Measurements from ENCODE around the gene MEG3.

MEG3 gene

DNA sequence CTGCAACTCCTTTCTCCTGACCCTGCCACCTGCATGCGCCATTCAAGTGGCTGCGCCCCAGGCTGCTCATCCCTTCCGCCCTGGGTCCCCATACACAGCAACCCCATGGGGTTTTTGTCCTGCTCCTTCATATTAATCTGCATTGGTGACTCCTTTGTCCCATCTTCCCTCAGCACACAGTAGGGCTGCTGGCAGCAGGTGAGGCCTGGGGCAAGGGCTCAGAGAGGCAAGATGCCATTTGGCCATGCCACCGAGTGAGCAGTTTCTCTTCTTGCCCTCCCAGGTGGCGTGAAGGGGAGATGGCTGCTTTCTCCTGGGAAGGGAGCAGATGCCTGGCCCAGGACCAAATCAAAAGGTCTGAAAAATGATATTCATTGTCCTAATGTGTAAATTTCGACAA, 68.5 kb downstream of the MEG3 start:
- H3K4me3 ChIP-seq (ENCODE audit: low read depth, low read length), result no peak overlapping the region
- TF ChIP-seq, protein P1, sequence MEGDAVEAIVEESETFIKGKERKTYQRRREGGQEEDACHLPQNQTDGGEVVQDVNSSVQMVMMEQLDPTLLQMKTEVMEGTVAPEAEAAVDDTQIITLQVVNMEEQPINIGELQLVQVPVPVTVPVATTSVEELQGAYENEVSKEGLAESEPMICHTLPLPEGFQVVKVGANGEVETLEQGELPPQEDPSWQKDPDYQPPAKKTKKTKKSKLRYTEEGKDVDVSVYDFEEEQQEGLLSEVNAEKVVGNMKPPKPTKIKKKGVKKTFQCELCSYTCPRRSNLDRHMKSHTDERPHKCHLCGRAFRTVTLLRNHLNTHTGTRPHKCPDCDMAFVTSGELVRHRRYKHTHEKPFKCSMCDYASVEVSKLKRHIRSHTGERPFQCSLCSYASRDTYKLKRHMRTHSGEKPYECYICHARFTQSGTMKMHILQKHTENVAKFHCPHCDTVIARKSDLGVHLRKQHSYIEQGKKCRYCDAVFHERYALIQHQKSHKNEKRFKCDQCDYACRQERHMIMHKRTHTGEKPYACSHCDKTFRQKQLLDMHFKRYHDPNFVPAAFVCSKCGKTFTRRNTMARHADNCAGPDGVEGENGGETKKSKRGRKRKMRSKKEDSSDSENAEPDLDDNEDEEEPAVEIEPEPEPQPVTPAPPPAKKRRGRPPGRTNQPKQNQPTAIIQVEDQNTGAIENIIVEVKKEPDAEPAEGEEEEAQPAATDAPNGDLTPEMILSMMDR (conservative IDR thresholded peaks at IDR 0.05; ENCODE audit: low read depth, low read length), result no peak
- DNase-seq (ENCODE audit: low read depth), result no peak

DNA sequence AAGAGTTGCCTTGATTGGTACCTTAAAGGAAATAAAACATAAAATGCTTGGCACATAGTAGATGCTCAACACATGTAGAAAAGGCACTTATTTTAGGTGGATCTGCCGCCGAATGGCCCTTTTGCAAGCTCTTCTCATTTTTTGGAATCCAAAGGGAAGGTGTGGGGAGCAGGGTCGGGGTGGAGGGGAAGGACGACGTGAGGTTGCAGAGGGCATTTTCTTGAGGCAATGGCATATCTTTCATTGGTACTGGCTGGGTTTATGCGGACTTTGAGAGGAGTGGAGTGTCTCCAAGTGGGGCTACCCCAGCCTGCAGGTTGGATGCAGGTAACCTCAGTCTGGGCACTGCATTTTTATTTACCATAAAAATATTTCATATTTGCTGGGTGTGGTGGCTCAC, 69.5 kb downstream of the MEG3 start:
- no peak overlapping the region for H3K4me3 ChIP-seq (ENCODE audit: low read depth, low read length)
- no peak for DNase-seq (ENCODE audit: low read depth)
- TF ChIP-seq, protein P1 (conservative IDR thresholded peaks at IDR 0.05; ENCODE audit: low read depth, low read length), result no peak

DNA sequence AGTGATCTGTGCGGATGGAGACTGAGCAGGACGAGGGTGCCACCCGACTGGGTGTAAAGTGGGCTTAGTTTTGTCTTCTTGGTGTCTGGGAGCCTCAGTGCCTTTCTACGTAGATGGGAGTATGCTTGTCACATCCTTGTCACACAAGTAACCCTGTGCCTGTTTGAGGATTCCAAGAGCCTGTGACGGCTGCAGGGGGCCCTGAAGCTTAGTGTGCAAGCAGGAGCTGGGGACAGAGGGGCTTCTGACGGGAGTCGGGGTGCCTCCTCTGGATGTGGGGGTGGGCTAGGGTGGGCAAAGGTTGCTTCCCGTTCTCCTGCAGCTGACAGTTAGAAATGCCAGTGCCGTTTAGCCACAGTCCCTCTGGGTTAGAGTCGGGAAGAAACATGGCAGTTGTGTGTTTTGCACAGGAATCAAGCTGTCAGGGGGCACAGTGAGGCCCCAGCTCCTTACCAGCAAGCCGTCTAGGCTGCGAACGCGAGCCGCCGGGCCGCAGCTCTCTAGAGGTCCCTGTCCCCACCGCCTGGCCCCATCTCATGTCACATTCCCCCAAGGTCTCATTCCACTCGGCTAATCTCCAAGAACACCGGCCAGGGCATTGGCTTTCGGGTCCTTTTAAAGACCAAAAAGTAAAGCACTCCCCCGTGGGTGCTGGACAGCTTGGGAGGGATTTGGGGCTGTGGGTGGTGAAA, 70.6 kb downstream of the MEG3 start:
- H3K4me3 ChIP-seq (ENCODE audit: low read depth, low read length), result no peak overlapping the region
- TF ChIP-seq, protein P1 (conservative IDR thresholded peaks at IDR 0.05; ENCODE audit: low read depth, low read length), result no peak
- no peak for DNase-seq (ENCODE audit: low read depth)

- TF ChIP-seq, protein P1 (conservative IDR thresholded peaks at IDR 0.05; ENCODE audit: low read depth, low read length), result no peak
- DNase-seq (ENCODE audit: low read depth), result no peak
These were observed 72.5 kb downstream of the MEG3 start for GRCh38 chr14:100898465-100898864.

GRCh38 chr14:100898935-100899883, 73.3 kb downstream of the MEG3 start:
- H3K4me3 ChIP-seq (ENCODE audit: low read depth, low read length), result no peak overlapping the region
- TF ChIP-seq, protein P1 (conservative IDR thresholded peaks at IDR 0.05; ENCODE audit: low read depth, low read length), result no peak
- peak; percentile 34 for DNase-seq (ENCODE audit: low read depth)

More at GRCh38 chr14:100898465-100898864, 72.5 kb downstream of the MEG3 start:
- no peak overlapping the region for H3K4me3 ChIP-seq (ENCODE audit: low read depth, low read length)

- TF ChIP-seq, protein P1 (conservative IDR thresholded peaks at IDR 0.05; ENCODE audit: low read depth, low read length), result no peak
- no peak for DNase-seq (ENCODE audit: low read depth)
- H3K4me3 ChIP-seq (ENCODE audit: low read depth, low read length), result no peak overlapping the region
These were observed 74.2 kb downstream of the MEG3 start for GRCh38 chr14:100899884-100900771.
